Astrocyte of the cerebellum (primary cell): ENCODE results near the gene STX3.

Experiments used
- DNase-seq: peaks from one replicate; pipeline ENCODE4 v3.0.0-alpha.2; 2011; ENCODE audit warnings: low read depth
- H3K4me3 ChIP-seq: 2 replicates; pipeline ENCODE4 v1.5.1; 2011; ENCODE audit warnings: mild to moderate bottlenecking, low read depth, low read length, moderate library complexity
- in situ Hi-C: cut with HindIII; loops from 2 replicates; pipeline ENCODE4 v1.10.0; 2017; ENCODE audit warnings: low sequenced_read_pairs
- TF ChIP-seq, protein P1 (sequence below): IDR thresholded peaks from 2 replicates; pipeline ENCODE4 v1.5.1; 2012; ENCODE audit warnings: low read length, low read depth, moderate library complexity, mild to moderate bottlenecking; ENCODE audit errors: missing control alignments

STX3 gene

DNA sequence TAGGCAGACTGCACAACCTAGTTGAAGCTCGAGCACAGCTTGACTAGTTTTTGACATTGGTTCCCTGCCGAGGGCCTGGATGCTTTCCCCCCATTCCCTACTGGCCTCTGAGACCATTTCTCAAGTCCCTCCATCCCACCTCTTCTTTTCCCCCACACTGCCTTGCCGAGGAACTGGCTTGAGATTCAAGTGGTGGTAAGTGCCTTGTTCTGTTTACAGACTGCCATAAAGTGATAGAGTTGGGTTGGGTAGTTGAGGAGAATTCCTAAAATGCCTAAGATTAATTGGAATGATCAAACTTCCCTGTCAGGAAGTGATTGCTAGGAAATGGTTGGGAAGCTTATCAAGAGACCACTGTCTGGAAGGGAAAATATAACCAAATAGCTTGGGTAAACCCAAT lies 39.2 kb downstream of the STX3 start:
- no peak overlapping the region for H3K4me3 ChIP-seq
- TF ChIP-seq, protein P1, sequence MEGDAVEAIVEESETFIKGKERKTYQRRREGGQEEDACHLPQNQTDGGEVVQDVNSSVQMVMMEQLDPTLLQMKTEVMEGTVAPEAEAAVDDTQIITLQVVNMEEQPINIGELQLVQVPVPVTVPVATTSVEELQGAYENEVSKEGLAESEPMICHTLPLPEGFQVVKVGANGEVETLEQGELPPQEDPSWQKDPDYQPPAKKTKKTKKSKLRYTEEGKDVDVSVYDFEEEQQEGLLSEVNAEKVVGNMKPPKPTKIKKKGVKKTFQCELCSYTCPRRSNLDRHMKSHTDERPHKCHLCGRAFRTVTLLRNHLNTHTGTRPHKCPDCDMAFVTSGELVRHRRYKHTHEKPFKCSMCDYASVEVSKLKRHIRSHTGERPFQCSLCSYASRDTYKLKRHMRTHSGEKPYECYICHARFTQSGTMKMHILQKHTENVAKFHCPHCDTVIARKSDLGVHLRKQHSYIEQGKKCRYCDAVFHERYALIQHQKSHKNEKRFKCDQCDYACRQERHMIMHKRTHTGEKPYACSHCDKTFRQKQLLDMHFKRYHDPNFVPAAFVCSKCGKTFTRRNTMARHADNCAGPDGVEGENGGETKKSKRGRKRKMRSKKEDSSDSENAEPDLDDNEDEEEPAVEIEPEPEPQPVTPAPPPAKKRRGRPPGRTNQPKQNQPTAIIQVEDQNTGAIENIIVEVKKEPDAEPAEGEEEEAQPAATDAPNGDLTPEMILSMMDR: no peak
- no peak for DNase-seq
- in situ Hi-C loops: no loop called here

DNA sequence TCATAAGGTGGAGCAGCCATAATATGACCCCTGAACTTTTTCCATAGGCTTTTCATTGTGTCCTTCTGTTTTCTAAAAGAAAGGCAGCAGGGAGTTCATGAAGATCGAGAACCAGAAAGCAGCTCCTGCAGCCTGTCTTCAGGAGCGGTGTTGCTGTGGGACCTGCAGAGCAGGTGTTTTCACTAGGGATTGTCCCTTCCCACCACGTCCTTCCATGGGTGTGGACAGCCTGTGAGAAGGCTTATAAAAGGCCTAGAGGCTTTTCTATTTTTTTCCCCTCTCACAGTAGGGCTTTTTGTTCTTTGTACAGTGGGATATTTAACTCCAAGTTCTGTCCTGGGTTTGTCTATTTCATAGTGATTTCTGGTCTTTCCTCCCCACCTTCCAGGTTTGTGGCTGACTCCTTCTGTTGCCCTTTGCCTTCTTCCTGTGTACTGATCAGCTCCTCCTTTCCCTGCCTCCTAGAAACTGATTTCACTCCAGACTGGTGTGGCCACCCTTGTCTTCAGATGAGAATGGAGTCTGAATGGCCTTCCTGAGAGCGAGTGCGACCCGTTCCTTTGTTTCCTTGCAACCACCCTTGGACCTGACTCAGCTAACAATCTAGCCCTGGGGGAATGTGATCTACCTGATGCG lies 45.3 kb downstream of the STX3 start:
- in situ Hi-C loops: no loop called here
- no peak for DNase-seq
- TF ChIP-seq, protein P1: no peak
- no peak overlapping the region for H3K4me3 ChIP-seq

DNA sequence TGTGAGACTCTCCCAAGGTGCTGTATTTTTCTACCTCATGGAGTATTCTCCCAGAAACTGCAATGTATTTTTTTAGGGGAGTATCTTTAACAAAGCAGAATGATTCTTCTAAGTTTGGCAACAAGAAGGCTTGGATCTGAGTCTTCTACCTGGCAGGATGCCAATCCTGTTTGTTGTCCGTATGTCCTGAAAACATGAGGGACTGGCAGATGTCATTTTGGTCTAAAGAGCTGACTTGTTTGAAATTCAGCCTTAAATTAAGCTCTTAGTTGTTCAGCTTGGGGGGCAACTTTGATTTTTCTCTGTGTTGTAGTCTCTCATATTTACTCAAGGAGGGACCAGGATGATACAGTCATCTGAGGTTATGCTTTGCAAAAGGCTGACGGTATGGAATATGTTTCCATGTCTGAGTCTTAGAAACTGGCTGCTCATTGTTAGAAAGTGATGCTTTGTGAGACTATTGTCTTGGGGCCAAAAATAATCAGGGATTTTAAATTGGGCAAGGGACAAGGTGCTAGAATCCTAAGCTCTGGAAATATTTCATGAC lies 46.1 kb downstream of the STX3 start:
- no peak overlapping the region for H3K4me3 ChIP-seq
- in situ Hi-C loops: no loop called here
- DNase-seq: no peak
- TF ChIP-seq, protein P1: no peak

DNA sequence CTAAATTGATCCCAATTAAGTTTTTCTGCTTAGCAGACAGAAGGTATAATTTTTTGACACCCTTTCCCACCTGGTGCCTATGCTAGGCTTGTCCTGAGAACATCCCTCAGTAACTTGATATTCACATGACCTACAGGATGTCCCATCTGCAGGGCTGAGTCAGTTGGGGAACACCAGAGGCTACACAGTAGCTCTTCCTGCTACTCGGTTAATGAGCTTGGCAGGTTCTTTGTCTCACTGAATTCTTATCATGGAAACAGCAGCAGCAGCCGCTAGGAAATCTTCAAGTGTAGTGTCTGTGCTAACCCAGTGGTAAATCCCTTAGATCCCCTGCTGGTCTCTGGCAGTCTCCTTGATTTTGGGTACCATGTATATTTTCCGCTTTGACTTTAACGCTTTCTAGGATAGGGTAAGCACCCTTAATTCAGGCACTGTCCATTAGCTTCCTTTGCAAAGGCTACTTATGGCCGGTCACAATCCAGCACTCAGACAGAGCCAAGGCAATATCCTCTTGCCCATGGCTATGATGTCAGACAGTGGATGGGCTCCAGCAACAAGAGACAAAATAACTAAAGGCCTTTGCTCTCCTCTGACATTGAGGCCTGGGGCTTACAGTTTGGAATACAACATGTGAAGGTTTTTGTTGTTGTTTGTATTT lies 46.9 kb downstream of the STX3 start:
- in situ Hi-C loops: no loop called here
- TF ChIP-seq, protein P1: no peak
- H3K4me3 ChIP-seq: no peak overlapping the region
- no peak for DNase-seq

DNA sequence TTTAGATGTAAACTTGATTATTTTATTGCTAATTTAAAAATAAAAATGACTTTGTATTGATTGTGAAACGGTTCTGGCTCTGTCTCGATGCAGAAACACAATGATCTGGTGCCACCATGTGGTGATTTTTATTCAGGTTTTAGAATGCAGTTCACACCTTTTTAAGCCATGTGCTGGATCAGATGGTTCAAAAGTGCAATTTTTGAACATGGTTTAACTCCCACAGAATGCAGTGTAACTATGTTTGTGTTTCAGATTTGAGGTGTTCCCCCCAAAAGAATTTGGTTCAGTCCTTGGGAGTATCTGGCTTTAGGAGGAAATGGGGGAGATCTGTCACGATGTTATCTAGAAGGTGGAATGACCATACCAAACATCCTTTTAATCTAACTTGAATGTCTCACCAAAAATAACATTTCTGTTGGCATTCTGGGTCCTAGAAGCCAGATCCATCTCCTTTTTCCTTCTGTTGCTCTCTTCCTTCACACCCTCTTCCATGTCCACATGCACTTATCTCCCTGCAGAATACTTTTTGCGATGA lies 47.5 kb downstream of the STX3 start:
- in situ Hi-C loops: no loop called here
- TF ChIP-seq, protein P1: peak; percentile 53
- no peak overlapping the region for H3K4me3 ChIP-seq
- peak; percentile 46 for DNase-seq

DNA sequence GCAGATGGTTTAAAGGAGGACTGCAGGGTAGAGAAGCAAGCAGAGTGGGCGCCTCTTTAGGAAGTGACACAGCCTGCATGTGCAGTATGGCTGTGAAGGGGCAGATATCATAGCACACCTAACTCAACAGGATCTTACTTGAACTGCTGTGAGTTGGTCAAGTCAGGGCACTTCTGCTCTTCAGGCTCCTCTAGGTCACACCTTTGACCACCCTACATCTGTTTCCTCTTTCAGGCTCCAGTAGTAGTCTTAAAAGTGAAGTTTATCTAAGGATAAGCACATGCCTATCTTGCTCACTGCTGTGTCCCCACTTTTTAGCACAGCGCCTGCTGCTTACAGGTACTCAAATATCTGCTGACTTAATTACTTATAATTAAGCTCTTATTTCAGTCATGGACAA lies 48.9 kb downstream of the STX3 start:
- no peak overlapping the region for H3K4me3 ChIP-seq
- TF ChIP-seq, protein P1: no peak
- DNase-seq: no peak
- in situ Hi-C loops: no loop called here
